Astrocyte (in vitro differentiated cells and primary cell): ENCODE measurements around the gene GAB1.

Source experiments
- CTCF ChIP-seq: IDR thresholded peaks from 2 replicates; pipeline ENCODE4 v1.5.1; 2011; ENCODE audit warnings: low read depth, mild to moderate bottlenecking, inconsistent platforms, low read length, moderate library complexity; ENCODE audit not compliant: insufficient read depth
- EZH2 ChIP-seq: IDR thresholded peaks from 2 replicates; pipeline ENCODE4 v1.6.1; 2012; ENCODE audit warnings: mild to moderate bottlenecking, low read length, inconsistent platforms; ENCODE audit not compliant: insufficient read depth

GRCh38 chr4:143514497-143514896 is 177.8 kb downstream of the GAB1 start:
- TF ChIP-seq CTCF (no peak), EZH2 (no peak)
